ENCODE measurements around the gene PLCB1. TPM values are rescaled to one million over a fixed set of nuclear protein-coding genes. Genes with fewer than 3 reads are reported as not detected.

The PLCB1 gene
- total RNA-seq, 1 donor from 2014 or later, result 13.6 TPM

DNA sequence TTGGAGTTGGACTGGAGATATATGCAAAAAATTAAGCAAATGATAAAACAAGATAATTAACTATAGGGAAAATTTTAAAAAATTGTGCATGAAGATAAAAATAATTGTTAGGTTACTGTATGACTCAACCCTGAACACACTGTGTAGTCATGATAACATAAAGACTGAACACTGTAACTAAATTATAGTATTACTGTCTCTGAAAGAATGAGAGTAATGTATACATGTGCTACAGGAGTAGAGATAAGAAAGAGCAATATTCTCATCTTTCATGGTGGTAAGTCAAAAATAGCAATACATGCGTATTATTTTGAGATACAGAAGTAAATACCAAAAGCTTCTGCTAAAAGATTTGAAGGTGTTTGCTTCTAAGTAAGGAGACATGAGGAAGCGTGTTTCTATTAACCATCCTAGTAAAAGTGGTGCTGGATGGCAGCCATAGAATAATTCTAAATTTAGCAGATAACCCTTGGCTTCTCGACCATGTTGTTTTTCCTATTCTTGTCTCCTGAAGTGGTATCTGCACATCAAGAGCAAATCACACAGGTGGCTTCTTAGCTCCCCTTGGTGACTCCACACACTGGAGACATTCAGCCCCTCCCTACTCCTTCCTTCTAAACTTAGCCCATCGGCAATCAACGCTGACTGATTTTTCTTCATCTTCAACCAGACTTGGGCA is 546.2 kb downstream of the PLCB1 start:
- DNase-seq (ENCODE audit: low read depth, low spot score), result no peak

DNA sequence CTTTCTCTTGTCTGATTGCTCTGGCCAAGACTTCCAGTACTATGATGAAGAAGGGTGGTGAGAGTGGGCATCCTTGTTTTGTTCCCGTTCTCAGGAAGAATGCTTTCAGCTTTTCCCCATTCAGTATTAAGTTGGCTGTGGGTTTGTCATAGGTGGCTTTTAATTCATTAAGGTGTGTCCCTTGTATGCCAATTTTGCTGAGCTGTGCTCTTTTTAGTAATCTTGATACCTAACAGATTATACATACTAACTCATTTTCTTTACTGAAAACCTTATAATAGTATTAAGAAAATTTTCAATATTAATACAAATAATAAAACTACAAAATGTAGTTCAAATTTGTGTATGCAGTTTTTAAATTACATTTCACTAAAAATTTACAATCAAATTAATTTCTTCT is 557.3 kb downstream of the PLCB1 start:
- no peak for DNase-seq (ENCODE audit: low read depth, low spot score)

DNA sequence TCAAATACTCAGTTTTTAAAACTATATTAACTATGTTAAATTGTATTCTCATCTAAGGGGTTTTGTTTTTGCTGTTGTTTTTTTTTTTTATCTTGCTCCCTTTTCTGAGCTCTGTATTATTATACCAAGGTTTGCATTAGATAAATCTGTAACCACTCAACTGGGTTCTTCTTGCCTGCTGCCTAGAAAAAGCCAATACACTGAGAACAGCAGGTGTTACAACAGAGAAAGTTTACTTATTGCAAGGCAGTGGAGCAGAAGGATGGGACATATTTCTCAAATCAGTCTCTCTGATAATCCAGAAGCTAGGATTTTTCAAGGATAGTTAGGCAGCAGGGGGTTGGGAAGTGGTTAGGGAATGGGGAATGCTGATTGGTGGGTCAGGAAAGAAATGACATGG is 558.0 kb downstream of the PLCB1 start:
- no peak for DNase-seq (ENCODE audit: low read depth, low spot score)

DNA sequence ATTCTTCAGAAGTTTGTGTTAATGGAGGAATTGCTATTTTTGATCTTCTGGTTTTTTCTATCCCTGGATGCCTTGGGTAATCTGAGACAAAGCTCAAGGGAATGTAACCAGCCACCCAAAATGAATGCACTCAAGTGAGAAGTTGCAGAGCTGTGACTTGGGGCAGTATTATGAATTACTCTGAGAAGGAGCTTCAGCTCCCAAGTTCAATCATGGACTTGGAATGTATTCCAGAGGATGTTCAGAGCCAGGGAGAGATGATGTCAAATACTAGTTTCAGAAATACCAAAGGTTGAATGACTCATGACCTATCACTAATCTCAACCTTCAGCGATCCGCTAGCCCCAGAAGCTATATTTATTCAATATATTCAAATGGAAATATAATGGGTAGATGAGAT is 561.6 kb downstream of the PLCB1 start:
- no peak for DNase-seq (ENCODE audit: low read depth, low spot score)

DNA sequence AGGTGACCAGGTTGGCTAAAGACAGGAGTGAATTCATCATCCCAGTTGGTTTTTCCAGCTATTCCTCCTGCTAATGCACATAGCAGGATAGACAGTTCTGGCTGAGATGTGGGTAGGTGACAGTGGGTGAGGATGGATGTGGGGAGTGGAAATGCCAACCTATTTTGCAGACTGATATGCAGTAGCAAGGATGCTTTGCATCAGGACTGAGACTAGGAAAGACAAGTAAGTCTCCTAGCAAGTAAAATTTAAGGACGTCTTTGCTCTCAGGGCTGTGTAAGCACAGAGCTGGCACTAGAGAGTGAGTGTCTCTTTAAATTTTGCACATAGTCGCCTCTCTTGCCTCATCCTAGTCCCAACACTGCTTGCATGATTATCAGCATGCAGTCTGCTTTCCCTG is 568.7 kb downstream of the PLCB1 start:
- DNase-seq (ENCODE audit: low read depth, low spot score), result no peak

DNA sequence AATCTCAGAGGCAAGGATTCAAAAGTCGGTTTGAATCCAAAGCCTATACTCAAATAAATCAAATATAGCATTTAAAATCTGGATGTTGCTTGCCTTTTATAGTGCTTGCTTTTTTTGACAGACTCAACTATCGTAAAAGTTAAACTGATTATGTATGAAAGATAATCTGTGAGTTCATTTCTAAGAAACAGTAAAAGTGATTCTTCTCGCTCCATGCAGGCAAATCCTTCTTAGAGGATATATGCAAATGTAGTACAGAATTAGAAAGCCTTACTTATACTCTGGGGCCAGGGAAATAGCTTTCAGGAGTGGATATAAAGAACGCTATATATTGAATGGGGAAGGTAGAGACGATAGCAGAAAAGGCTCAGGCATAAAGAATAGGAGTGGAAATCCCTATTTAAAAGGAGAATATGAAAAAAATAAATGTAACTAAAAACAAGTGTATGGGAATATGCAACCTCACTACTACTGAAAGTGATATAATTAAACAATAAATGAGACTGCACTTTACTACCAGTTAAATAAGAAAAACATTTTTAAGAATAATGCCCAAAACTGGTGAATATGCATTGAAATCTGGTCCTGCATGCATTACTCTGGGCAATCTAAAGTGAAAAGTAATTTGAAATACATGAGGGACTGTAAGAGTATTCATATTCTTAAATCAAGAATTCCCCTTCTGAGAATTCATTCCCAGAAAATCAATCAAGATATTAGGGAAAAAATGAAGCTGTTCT is 575.1 kb downstream of the PLCB1 start:
- DNase-seq (ENCODE audit: low read depth, low spot score), result no peak

DNA sequence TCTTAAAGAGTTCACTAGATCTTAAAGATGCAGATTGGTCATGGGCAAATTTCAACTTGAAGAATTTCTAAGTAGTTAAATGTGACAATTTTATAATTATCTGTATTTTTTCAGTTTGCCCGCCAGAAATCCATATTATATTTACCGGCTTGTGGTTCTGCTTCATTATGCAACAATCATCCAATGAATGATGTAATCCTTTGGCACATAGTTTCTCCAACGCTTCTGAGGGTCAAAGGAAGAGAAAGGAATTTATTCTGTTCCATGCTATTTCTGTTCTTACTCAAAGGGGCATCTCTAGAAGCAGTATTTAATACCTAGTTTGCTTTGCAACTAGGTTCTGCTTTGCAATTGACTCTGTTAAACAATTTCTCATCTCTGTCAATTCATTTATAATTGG is 577.6 kb downstream of the PLCB1 start:
- no peak for DNase-seq (ENCODE audit: low read depth, low spot score)

DNA sequence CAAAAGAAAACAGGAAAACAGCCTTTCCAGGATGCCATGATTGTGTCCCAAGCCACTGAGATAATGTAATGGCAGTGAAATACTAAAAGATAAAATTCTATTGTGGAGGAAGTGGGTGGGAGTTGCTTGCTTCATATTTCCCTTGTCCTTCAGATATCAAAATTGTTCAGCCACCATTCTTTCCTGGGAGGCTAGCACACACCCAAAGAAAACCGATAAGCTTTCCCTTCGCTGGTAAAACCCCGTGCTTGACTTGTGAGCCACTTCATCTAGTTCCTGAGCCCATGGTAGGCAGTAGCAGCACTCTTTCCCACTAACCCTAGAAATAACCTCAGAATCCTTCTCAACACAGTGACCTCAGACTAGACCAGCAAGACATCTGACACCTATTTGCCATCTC is 579.4 kb downstream of the PLCB1 start:
- DNase-seq (ENCODE audit: low read depth, low spot score), result no peak

DNA sequence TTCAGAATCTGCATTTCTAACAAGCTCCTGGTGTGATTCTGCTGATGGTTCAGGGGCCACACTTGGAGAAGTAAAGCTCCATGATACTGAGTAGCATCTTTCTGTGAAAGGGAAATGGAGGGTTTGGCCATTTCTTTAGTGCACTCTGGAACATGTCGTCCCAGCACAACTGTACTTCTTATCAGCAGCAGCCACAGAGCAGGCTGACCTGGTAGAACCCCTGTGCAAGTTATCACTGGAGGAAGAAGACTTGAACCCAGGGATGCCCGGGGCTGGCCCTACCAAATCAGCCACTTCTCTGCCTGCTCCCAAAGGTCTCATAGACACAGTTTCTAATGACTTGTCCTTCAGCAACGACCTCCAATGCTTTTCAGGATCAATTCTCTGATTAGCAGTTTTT is 582.1 kb downstream of the PLCB1 start:
- no peak for DNase-seq (ENCODE audit: low read depth, low spot score)

DNA sequence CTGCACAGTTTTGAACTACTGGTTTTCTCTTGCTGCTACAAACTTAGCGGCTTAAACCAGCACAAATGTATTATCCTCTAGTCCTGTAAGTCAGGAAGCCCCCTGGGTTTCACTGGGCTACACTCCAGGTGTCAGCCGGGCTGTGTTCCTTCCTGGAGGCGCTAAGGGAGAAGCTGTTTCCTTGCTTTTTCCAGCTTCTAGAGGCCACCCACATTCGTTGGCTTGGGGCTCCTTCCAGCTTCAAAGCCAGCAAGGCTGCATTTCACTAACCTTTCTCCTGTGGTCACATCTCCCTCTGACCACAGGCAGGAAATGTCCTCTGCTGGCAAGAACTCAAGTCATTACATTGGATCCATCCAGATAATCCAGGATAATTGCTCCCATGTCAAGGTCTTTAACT is 586.2 kb downstream of the PLCB1 start:
- no peak for DNase-seq (ENCODE audit: low read depth, low spot score)

DNA sequence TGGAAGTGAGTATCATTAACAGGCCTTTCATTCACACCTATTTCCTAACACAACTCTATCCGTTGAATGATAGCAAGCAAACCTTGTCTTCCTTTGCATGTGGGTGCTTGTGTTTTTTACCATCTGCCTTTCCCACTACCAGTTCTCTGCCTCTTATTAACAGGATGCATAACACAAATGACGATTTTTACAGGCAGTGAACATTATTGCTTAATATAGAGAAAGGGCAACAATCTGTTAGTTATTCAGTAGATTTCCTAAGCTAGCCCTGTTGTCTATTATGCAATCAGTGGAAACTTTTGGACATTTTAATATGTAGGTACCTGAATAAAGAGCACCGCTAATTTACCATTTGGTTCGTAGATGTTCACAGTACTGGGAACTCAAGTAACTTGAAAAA is 588.0 kb downstream of the PLCB1 start:
- DNase-seq (ENCODE audit: low read depth, low spot score), result no peak

DNA sequence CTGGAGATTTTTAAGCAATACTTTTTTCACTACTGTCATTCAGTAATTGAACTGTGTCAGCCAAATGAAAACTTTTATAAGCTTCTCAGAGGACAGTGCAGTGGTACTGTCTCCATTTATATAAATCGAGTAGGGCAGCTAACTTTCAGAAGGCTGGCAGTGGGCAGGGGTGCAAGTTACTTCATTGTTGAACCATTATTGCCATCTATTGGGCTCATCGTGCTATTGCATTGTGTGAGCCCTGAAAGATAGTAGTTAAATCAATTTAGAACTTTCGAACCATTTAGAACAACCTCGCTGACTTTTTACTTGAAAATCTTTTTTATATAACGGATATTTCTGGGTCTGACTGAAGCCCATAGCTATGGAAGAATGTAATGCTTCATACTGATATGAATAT is 589.0 kb downstream of the PLCB1 start:
- DNase-seq (ENCODE audit: low read depth, low spot score), result peak; percentile 47

DNA sequence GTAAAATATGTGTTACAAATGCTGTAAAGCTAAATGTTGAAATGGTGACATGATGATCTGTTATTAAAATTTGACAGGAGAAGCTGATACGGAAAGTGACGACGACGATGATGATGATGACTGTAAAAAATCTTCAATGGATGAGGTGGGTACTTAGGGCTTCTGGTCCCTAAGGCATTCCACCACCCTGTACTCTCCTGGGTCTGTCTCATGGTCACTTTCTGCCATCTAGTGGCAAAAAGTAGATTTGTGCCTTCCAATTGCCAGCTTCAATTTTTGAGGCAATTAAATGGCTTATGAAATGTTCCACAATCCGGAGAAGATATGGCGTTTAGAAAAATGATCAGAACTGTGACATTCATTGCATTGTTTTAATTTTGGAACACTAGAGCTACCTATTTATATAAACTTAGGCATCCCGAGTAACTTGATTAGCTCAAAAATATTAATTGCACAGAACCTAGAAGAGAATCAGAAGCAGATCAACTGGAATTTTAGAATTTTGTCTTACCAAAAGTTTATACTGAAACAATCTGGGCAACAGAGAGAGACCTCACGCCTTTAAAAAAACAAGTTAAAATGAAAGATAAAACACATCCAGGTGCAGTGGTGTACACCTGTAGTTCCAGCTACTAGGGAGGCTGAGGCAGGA is 590.3 kb downstream of the PLCB1 start:
- peak; percentile 55 for DNase-seq (ENCODE audit: low read depth, low spot score)

DNA sequence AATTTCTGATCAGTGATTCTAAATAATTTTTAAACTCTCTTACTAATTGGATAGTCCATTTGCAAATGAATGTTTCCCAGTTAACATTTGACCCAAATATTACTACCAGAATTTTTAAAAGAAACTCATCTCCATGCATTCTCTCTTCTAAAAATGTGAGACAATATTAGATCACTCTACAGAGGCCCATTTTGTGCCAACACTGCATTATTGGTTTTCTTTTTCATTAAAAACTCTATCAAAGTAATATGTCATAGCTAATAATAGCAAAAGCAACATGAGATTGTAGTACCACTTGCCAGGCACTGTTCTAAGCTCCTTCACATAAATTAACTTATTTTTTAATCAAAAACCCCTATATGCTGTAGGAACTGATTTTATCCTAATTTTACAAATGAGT is 591.2 kb downstream of the PLCB1 start:
- DNase-seq (ENCODE audit: low read depth, low spot score), result no peak

DNA sequence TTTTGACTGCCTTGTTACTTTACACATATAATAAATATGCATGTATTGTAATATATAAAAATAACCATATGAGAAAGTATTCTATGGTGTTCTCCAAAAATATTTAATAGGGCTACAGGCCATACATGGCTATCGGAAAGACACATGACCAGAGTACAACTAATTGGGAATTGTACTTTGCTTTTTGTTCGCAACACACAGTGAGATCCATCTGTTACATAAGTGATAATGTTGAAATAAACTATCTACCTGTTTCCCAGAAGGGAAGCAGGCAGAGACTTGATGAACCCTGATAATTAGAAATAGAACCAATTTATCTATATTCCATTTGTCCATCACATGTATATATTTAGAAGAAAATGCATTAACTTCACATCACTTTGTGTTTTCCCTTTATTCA is 592.8 kb downstream of the PLCB1 start:
- DNase-seq (ENCODE audit: low read depth, low spot score), result no peak

DNA sequence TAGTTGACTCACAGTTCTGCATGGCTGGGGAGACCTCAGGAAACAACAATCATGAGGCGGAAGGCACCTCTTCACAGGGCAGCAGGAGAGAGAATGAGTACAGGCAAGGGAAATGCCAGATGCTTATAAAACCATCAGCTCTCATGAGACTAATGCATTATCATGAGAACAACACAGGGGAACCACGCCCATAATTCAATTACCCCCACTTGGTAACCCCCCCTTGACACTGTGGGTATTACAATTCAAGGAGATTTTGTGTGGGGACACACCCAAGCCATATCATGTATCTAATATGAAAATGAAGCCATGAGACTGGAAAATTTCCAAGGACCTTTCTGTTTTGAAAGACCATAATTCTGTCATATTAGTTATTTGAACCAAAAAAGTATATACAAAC is 594.4 kb downstream of the PLCB1 start:
- no peak for DNase-seq (ENCODE audit: low read depth, low spot score)

DNA sequence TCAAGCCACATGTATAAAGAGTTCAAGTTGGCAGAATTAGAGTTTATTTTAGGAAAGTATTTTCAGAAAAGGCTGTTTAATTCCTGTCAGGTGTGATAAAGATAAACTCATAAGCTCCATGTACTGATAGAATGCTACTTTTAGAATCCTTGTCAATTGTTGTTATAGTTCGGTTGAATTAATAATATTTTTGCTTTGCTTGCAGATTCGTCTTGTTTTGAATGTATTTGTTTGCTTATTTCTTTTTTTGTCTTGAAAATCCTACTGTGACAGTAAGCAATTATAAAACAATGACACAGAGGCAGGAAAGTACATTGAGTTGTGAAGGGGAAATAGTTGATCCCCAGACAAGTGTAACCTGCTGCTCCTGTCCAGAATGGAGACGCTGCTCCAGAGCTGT is 602.9 kb downstream of the PLCB1 start:
- DNase-seq (ENCODE audit: low read depth, low spot score), result no peak

DNA sequence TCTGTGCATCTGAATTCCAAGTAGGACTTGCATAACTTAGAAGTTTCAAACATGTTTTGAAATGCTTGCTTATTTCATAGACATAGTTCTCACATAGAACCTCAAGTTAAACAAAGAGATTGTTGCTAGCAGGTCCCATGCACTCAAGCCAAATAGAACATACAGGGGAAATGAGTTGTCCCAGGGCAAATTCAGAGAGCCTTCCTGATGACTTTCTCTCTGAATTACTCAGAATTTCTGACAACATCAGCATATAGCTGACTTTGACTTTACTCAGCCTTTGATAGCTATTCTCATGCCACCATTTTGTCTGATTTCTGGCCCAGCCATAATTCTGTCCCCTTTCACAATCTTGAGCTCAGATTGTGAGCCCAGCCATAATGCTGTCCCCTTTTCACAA is 603.6 kb downstream of the PLCB1 start:
- DNase-seq (ENCODE audit: low read depth, low spot score), result no peak

DNA sequence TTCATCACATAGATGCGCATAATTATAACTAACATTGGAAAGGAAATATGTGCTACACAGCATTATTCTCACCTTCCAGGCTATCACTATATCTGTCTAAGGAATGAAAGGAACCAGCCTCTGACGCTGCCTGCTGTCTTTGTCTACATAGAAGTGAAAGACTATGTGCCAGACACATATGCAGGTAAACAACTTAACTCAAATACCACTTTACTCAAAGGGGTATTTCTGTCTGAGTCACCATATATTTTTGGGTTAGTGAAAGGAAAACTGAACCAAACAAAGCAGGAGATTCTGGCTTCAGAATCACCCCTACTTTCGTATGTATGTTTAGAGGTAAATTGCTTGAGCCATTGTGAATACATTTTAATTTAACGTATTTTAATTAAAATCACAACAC is 608.2 kb downstream of the PLCB1 start:
- DNase-seq (ENCODE audit: low read depth, low spot score), result no peak

DNA sequence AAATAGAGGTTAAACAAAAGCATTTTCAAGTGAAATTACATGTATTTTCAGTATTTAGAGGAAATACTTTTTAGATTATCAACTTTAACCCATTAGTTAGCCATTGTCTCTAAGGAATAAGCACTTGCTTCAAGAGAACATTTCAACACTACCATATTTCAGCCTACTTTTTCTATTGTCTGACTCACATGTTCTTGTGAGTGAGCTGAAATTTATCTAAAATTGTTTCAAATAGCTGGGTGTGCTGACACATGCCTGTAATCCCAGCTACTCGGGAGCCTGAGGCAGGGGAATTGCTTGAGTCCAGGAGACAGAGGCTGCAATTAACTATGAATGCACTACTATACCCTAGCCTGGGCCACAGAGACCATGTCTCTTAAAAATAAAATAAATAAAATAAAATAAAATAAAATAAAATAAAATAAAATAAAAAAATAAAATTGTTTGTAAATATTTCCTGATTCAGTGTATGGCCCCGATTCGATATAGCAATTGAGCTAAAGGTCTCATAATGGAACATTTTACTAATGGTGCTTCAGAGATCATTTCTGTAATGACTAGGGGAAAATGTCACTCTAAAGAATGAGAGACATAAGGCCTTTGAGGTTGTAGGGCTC is 612.3 kb downstream of the PLCB1 start:
- no peak for DNase-seq (ENCODE audit: low read depth, low spot score)

DNA sequence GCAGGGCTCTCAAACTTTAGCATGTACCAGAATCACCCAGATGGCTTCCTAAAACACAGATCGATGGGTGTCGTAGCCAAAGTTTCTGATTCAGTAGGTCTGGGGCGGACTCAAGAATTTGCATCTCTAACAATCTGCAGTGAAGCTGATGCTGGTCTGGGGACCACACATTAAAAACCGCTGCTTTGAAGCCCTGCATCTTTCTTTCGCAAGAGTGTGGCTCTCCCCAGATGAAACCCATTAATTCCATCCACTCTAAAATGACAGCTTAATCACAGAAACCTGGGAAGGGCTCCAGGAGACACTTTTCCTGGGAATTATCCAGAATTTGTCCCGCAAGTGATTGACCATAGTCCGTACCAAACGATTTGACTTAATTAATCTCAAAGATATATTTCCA is 617.0 kb downstream of the PLCB1 start:
- DNase-seq (ENCODE audit: low read depth, low spot score), result no peak

DNA sequence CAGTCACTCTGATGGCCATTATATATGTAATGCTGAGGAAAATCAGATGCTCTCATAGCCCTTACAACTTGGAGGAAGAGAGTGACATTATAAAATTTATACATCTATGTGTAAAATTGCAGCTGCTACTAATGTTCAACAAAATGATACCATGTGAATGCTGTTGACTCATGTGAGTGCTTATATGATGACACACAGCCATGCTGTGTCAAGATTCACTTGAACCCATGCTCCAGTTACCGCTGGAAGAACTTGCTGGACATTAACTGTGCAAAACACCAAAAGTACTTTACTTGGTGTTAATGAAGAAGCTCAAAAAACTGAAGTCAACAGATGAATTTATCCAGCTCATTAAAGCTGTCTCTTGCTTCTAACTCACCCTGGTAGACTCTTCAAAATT is 617.9 kb downstream of the PLCB1 start:
- DNase-seq (ENCODE audit: low read depth, low spot score), result no peak

Measured in pulmonary artery endothelial cell (primary cell).